ENCODE measurements around the gene PARVB.

The PARVB gene

DNA sequence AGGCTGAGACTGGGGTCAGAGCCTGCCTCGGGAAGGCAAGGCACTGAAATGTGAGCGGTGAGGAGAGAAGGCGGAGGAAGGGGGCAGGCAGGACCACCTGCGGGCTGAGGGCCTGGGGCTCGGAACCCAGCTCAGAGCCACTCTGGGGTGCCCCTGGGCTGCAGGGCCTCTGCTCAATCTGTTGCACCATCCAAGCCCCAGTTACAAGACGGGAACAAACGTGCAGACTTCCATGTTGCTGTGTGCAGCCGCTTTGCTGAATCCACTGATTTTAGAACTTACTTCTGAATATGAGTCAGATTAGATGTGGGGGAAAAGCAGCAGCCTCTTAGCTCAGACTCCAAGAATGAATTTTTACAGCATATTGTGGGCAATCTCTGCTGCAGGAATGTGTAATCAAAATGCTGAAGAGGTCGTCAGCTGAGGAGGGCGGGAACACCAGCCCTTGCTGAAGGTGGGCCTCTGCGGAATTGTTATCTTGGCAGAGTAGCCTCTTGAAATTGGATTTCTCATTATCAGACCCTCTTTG is 178.2 kb downstream of the PARVB start:
- TF ChIP-seq, protein P1, sequence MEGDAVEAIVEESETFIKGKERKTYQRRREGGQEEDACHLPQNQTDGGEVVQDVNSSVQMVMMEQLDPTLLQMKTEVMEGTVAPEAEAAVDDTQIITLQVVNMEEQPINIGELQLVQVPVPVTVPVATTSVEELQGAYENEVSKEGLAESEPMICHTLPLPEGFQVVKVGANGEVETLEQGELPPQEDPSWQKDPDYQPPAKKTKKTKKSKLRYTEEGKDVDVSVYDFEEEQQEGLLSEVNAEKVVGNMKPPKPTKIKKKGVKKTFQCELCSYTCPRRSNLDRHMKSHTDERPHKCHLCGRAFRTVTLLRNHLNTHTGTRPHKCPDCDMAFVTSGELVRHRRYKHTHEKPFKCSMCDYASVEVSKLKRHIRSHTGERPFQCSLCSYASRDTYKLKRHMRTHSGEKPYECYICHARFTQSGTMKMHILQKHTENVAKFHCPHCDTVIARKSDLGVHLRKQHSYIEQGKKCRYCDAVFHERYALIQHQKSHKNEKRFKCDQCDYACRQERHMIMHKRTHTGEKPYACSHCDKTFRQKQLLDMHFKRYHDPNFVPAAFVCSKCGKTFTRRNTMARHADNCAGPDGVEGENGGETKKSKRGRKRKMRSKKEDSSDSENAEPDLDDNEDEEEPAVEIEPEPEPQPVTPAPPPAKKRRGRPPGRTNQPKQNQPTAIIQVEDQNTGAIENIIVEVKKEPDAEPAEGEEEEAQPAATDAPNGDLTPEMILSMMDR (IDR thresholded peaks at IDR 0.05; ENCODE audit: control insufficient read depth, insufficient read depth, low read depth, low read length, missing control alignments), result no peak
- DNase-seq (ENCODE audit: low read depth), result peak; percentile 67
- no peak overlapping the region for H3K4me3 ChIP-seq (ENCODE audit: control insufficient read depth, low read depth, low read length)

DNA sequence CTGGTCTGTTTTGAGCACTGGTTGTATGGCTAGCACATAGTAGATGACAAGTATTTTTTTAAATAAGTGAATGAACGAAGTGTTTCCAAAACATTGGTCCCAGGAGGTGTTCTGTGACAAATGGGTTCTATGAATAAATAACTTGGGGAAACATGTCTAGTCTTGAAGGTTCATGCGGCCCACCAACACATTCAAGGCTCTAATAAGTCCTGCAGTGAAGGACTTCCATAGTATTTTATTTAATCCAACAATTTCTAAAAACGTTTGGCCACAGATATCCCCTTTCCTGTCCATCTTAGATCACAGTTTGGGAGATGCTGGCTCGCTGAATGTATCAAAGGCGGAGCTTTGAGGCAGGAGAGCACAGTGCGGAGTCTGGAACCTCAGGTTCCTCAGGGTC is 179.1 kb downstream of the PARVB start:
- no peak for DNase-seq (ENCODE audit: low read depth)
- H3K4me3 ChIP-seq (ENCODE audit: control insufficient read depth, low read depth, low read length), result no peak overlapping the region
- TF ChIP-seq, protein P1 (IDR thresholded peaks at IDR 0.05; ENCODE audit: control insufficient read depth, insufficient read depth, low read depth, low read length, missing control alignments), result no peak

DNA sequence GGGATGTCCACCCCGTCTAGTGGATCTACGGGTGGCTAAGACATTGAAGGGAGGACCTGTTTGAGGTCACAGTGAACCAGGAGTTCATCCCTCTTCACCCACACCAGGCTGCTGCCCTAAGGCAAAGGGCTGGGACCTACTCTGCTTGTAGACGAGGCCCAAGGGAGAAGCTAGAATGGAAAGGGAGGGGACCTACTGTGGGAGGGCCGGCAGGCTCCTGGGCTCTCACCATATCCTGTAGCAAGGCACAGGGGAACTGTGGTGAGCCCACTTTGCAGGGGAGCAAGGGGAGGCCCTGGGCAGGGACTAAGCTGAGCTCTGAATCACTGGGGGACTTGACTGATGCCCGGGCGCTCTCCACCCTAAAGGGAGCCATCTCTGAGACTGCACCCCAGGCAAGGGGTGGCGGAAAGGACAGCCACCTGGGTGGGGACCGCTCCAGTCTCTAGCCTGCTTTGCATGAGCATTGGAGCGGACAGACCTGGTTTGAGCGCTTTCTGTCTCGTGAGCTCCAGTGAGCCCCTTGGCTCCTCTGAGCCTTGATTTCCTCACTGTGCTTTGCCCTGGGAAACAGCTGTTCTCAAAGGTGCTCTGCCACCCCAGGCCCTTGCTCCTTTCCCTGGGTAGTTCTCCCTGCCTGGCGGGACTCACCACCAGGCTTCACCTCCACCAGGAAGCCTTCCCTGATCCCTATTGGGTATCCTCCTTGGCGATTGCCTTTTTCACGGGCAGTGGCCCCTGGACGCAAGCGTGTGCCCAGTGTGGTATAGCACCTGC is 180.8 kb downstream of the PARVB start:
- DNase-seq (ENCODE audit: low read depth), result no peak
- TF ChIP-seq, protein P1 (IDR thresholded peaks at IDR 0.05; ENCODE audit: control insufficient read depth, insufficient read depth, low read depth, low read length, missing control alignments), result no peak
- H3K4me3 ChIP-seq (ENCODE audit: control insufficient read depth, low read depth, low read length), result no peak overlapping the region

DNA sequence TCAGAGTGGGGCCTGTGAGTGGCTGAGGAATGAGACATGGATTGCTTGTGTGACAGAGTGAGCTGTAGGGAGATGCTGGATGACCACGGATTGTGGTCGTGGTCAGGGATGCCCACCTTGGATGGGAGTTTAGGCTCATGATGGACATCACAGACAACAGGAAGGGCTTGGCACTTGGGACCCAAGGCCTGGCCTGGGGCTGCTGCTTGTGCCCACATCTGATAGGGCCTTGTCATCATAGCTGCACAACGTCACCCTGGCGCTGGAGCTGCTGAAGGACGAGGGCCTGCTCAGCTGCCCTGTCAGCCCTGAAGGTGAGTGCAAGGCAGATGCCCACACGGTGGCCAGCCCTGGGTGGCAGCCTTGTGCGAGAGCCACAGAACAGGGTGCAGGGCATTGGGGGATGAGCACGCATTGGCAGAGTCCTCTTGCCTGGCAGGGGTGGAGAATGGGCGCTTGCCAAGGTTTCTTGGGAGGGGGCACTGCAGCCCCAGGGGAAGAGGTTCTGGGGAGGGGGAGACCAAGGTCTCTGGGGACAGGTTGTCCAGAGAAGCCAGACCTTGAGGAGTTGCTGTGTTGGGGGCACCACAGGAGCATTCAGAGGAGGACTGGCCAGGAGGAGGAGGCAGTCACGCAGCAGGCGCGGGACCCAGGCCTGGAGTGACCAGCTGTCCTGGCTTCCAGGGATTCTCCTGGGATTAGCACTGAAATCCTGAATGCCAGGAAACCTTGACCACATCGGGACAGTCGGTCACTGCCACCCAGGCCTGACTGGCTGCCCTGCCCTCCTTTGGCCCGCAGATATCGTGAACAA is 181.6 kb downstream of the PARVB start:
- TF ChIP-seq, protein P1 (IDR thresholded peaks at IDR 0.05; ENCODE audit: control insufficient read depth, insufficient read depth, low read depth, low read length, missing control alignments), result no peak
- no peak overlapping the region for H3K4me3 ChIP-seq (ENCODE audit: control insufficient read depth, low read depth, low read length)
- DNase-seq (ENCODE audit: low read depth), result no peak

DNA sequence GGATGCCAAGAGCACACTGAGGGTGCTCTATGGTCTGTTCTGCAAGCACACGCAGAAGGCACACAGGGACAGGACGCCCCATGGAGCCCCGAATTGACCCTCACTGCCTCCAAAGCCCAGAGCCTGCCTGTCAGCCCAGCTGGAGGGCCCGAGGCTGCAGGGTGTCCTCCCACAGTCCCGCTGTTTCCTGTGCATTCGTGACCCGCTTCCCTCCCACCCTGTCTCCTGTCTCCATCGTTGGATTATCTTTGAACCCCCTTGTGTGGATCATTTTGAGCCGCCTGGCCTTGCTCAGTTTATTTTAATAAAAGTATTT is 182.2 kb downstream of the PARVB start:
- TF ChIP-seq, protein P1 (IDR thresholded peaks at IDR 0.05; ENCODE audit: control insufficient read depth, insufficient read depth, low read depth, low read length, missing control alignments), result no peak
- DNase-seq (ENCODE audit: low read depth), result no peak

DNA sequence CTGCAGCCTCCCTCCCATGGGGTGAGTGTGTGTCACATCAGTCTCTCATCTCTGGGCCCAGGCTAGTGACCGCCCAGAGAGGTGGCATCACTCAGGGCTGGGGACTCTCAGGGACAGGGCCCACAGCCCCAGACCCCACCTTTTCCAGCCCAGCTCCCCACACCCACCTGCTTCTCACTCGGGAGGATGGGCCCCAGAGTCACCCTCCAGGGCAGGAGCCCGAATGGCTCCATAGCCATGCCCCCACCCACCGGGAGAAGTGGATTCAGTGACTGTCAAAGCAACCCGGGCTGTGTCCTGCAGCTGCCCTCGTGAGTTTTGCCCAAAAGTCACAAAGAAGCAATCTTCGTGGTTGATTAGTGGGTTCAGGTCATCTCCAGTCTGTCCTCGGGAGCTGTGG is 182.6 kb downstream of the PARVB start:
- no peak overlapping the region for H3K4me3 ChIP-seq (ENCODE audit: control insufficient read depth, low read depth, low read length)
- TF ChIP-seq, protein P1 (IDR thresholded peaks at IDR 0.05; ENCODE audit: control insufficient read depth, insufficient read depth, low read depth, low read length, missing control alignments), result no peak
- DNase-seq (ENCODE audit: low read depth), result no peak

More for the DNA sequence above, 182.2 kb downstream of the PARVB start:
- H3K4me3 ChIP-seq (ENCODE audit: control insufficient read depth, low read depth, low read length), result no peak overlapping the region
